ENCODE data around the gene PTPN12. TPM values are rescaled to one million over a fixed set of nuclear protein-coding genes. Genes with fewer than 3 reads are reported as not detected.

PTPN12 gene
- total and polyA plus RNA-seq, 2 donors (not counting 1 experiment from before 2014, with no cell fraction given), result 18.0 to 78.8 TPM

DNA sequence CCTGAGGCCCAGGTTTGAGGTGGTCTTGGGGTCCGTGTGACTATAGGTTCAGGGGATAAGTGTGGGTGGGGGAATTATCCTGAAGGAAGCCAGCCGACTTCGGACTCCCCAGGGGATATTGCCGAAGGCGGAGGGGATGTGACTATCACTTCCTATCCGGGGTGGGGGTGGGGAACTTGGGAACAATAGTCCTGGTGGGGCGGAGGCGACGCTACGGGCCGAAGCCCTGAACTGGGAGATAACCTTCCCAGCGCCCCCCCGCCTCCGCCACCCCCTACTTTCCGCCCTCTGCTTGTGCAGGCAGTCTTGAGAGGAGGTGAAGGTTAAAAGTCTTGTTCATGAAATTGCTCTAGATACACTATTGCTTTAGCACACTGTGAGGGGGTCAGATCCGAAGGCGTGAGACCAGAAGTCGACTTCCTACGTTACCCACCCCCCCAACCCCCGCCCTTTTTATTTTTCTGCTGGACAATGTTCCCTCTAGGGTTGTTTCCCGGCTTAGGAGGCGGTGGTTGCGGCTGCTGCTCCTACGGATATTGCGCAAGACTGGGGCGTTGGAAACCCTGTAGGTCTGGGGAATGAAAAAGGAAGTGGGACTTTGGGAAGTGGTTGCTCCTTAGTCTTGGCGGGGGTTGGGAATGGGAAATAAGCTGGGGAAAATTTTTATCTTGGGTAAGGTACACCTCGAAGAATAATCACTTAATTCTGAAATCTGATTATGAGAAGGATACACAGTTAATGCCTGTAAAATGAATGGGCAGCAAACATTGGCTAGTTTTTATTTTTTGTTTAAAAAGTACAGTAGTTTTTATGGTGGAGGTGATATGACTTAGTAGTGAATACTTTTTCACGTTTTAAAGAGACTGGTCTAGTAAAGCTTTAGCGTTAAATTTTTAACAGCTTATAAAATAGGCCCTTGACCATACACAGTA lies 1.5 kb downstream of the PTPN12 start:
- peaks cover 34% of the 10 kb centered on the region for H3K79me2 ChIP-seq (ENCODE audit: control insufficient read depth, insufficient read depth, low read length)
- WGBS (ENCODE audit: insufficient coverage), result 3% methylated on average over 14 of the region's 30 CpGs
- H3K27me3 ChIP-seq (replicated peaks in 1 of 4; ENCODE audit: control extremely low read depth in 1 of 4, control insufficient read depth in 3 of 4, insufficient read depth in 4 of 4, low read length in 3 of 4), result no peaks in the 10 kb centered on the region
- peaks cover 3 to 24% of the 10 kb centered on the region in 2 donors for H3K4me1 ChIP-seq (ENCODE audit: control insufficient read depth in 2 of 2, insufficient read depth in 2 of 2, low read length in 2 of 2)
- H3K9me3 ChIP-seq (ENCODE audit: control extremely low read depth in 1 of 3, control insufficient read depth in 2 of 3, insufficient read depth in 1 of 3, low read length in 2 of 3), result no peaks in the 10 kb centered on the region
- peak overlapping the region; percentile 92 for H3K4me3 Mint-ChIP-seq
- H3K27ac Mint-ChIP-seq, result peak overlapping the region; percentile 82
- CTCF ChIA-PET, result interaction anchor here (0.7 kb wide), 1 partner anchor 161 kb away, joined by 3 read pairs; no protein-coding TSS in a partner anchor
- H2AFZ ChIP-seq (ENCODE audit: insufficient read depth, low read depth, low read length, poor library complexity, severe bottlenecking), result peak overlapping the region; percentile 85
- ATAC-seq (ENCODE audit: low read depth) (no peak), DNase-seq (peak; percentile 50)
- no peaks in the 10 kb centered on the region for H4K20me1 ChIP-seq (ENCODE audit: control insufficient read depth, insufficient read depth, low read length, poor library complexity, severe bottlenecking)
- peaks cover 35% of the 10 kb centered on the region for H3K4me1 Mint-ChIP-seq
- peak overlapping the region in 1 of 2 donors; percentile 63 for H3K27ac ChIP-seq (ENCODE audit: low read length in 2 of 2)
- H3K4me2 ChIP-seq (replicated peaks; ENCODE audit: low read depth, low read length, poor library complexity, severe bottlenecking), result peak overlapping the region; percentile 94
- no peaks in the 10 kb centered on the region for H3K27me3 Mint-ChIP-seq
- H3K4me3 ChIP-seq (ENCODE audit: control extremely low read depth in 1 of 5, extremely low read depth in 1 of 5, insufficient read depth in 1 of 5, low read depth in 2 of 5, low read length in 4 of 5), result peak overlapping the region; percentile 78 to 96 (median 85)
- intact Hi-C loops (cut with micrococcal nuclease), result loop anchor here (1.0 to 10.0 kb wide), 3 partner anchors 123 to 366 kb away; partner anchors contain the start of gene FGL2
- H3K36me3 ChIP-seq (replicated peaks in 1 of 2; ENCODE audit: control extremely low read depth in 1 of 2, control insufficient read depth in 1 of 2, extremely low read depth in 1 of 2, insufficient read depth in 2 of 2, low read length in 1 of 2), result no peaks in the 10 kb centered on the region
- H3K9ac ChIP-seq (ENCODE audit: low read length), result peak overlapping the region; percentile 81
- TF ChIP-seq EZH2 (IDR thresholded peaks at IDR 0.05; ENCODE audit: borderline replicate concordance, insufficient read depth, low read depth, low read length, poor library complexity, severe bottlenecking), result no peak
- TF ChIP-seq, protein P1, sequence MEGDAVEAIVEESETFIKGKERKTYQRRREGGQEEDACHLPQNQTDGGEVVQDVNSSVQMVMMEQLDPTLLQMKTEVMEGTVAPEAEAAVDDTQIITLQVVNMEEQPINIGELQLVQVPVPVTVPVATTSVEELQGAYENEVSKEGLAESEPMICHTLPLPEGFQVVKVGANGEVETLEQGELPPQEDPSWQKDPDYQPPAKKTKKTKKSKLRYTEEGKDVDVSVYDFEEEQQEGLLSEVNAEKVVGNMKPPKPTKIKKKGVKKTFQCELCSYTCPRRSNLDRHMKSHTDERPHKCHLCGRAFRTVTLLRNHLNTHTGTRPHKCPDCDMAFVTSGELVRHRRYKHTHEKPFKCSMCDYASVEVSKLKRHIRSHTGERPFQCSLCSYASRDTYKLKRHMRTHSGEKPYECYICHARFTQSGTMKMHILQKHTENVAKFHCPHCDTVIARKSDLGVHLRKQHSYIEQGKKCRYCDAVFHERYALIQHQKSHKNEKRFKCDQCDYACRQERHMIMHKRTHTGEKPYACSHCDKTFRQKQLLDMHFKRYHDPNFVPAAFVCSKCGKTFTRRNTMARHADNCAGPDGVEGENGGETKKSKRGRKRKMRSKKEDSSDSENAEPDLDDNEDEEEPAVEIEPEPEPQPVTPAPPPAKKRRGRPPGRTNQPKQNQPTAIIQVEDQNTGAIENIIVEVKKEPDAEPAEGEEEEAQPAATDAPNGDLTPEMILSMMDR (IDR thresholded peaks at IDR 0.05), result no peak
- POLR2A ChIA-PET, result interaction anchor here (0.7 to 1.3 kb wide), 2 partner anchors 124 to 354 kb away, joined by 4 to 6 read pairs; no protein-coding TSS in a partner anchor
- H3K9me3 Mint-ChIP-seq (ENCODE audit: insufficient read depth), result no peaks in the 10 kb centered on the region

GRCh38 chr7:77540402-77540822 lies 3.3 kb downstream of the PTPN12 start:
- Histone ChIP-seq H4K20me1 (ENCODE audit: control insufficient read depth, insufficient read depth, low read length, poor library complexity, severe bottlenecking) (no peaks in the 10 kb centered on the region), H3K79me2 (ENCODE audit: control insufficient read depth, insufficient read depth, low read length) (peaks cover 37% of the 10 kb centered on the region), H3K9ac (ENCODE audit: low read length) (no peak overlapping the region), H3K27ac (ENCODE audit: low read length in 2 of 2) (no peak overlapping the region), H3K4me1 (ENCODE audit: control insufficient read depth in 2 of 2, insufficient read depth in 2 of 2, low read length in 2 of 2) (peaks cover 8 to 28% of the 10 kb centered on the region in 2 donors), H3K27me3 (replicated peaks in 1 of 4; ENCODE audit: control extremely low read depth in 1 of 4, control insufficient read depth in 3 of 4, insufficient read depth in 4 of 4, low read length in 3 of 4) (no peaks in the 10 kb centered on the region), H3K4me2 (replicated peaks; ENCODE audit: low read depth, low read length, poor library complexity, severe bottlenecking) (no peak overlapping the region), H3K4me3 (ENCODE audit: control extremely low read depth in 1 of 5, extremely low read depth in 1 of 5, insufficient read depth in 1 of 5, low read depth in 2 of 5, low read length in 4 of 5) (no peak overlapping the region), H2AFZ (ENCODE audit: insufficient read depth, low read depth, low read length, poor library complexity, severe bottlenecking) (no peak overlapping the region), H3K36me3 (replicated peaks in 1 of 2; ENCODE audit: control extremely low read depth in 1 of 2, control insufficient read depth in 1 of 2, extremely low read depth in 1 of 2, insufficient read depth in 2 of 2, low read length in 1 of 2) (no peaks in the 10 kb centered on the region), H3K9me3 (ENCODE audit: control extremely low read depth in 1 of 3, control insufficient read depth in 2 of 3, insufficient read depth in 1 of 3, low read length in 2 of 3) (no peaks in the 10 kb centered on the region)
- H3K27me3 Mint-ChIP-seq, result no peaks in the 10 kb centered on the region
- intact Hi-C loops (cut with micrococcal nuclease), result no loop called here
- peaks cover 44% of the 10 kb centered on the region for H3K4me1 Mint-ChIP-seq
- TF ChIP-seq EZH2 (IDR thresholded peaks at IDR 0.05; ENCODE audit: borderline replicate concordance, insufficient read depth, low read depth, low read length, poor library complexity, severe bottlenecking), result no peak
- TF ChIP-seq, protein P1 (IDR thresholded peaks at IDR 0.05), result no peak
- DNase-seq (no peak), ATAC-seq (ENCODE audit: low read depth) (no peak)
- WGBS (ENCODE audit: insufficient coverage), result 100% methylated on average over 2 of the region's 4 CpGs
- POLR2A ChIA-PET, result interaction anchor here (1.1 kb wide), 1 partner anchor 124 kb away, joined by 5 read pairs; the partner anchor contains the start of gene GSAP
- H3K4me3 Mint-ChIP-seq, result no peak overlapping the region
- H3K27ac Mint-ChIP-seq, result no peak overlapping the region
- no peaks in the 10 kb centered on the region for H3K9me3 Mint-ChIP-seq (ENCODE audit: insufficient read depth)
- CTCF ChIA-PET, result no interaction called here

All from B cell (primary cell).